IPS-15b (cell line): Measurements from ENCODE around the gene ZSCAN18.

Experiments
- H3K27me3 ChIP-seq: one replicate; pipeline ENCODE4 v1.6.1; 2013; ENCODE audit warnings: low read length; ENCODE audit not compliant: control insufficient read depth, insufficient read depth
- H3K36me3 ChIP-seq: one replicate; pipeline ENCODE4 v1.6.1; 2013; ENCODE audit warnings: low read length; ENCODE audit not compliant: control insufficient read depth, insufficient read depth
- H3K4me1 ChIP-seq: one replicate; pipeline ENCODE4 v1.6.1; 2013; ENCODE audit warnings: mild to moderate bottlenecking, low read length; ENCODE audit not compliant: control insufficient read depth, insufficient read depth
- H3K4me3 ChIP-seq: one replicate; pipeline ENCODE4 v1.5.1; 2013; ENCODE audit warnings: low read depth, low read length
- H3K9ac ChIP-seq: one replicate; pipeline ENCODE4 v1.6.1; 2013; ENCODE audit warnings: low read depth, mild to moderate bottlenecking, low read length
- H3K9me3 ChIP-seq: one replicate; pipeline ENCODE4 v1.6.1; 2013; ENCODE audit warnings: mild to moderate bottlenecking, low read length; ENCODE audit not compliant: control insufficient read depth, insufficient read depth

Gene ZSCAN18

GRCh38 chr19:58083021-58083420 is 15.0 kb downstream of the ZSCAN18 start:
- Histone ChIP-seq H3K9me3 (no peaks in the 10 kb centered on the region), H3K36me3 (peaks cover 15% of the 10 kb centered on the region), H3K27me3 (no peaks in the 10 kb centered on the region), H3K9ac (no peak overlapping the region), H3K4me3 (no peak overlapping the region), H3K4me1 (no peaks in the 10 kb centered on the region)

DNA sequence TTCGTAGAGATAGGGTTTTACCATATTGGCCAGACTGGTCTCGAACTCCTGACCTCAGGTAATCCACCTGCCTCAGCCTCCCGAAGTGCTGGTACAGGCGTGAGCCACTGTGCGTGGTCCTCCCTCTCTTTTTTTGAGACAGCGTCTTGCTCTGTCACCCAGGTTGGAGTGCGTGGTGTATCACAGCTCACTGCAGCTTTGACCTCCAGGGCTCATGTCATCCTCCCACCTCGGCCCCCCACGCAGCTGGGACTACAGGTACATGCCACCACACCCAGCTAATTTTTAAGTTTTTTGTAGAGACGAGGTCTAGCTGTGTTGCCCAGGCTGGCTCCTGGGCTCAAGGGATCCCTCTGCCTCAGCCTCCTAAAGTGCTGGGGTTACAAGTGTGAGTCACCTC is 18.2 kb downstream of the ZSCAN18 start:
- Histone ChIP-seq H3K4me1 (no peaks in the 10 kb centered on the region), H3K9ac (no peak overlapping the region), H3K27me3 (no peaks in the 10 kb centered on the region), H3K9me3 (peaks cover 5% of the 10 kb centered on the region), H3K36me3 (peaks cover 5% of the 10 kb centered on the region), H3K4me3 (no peak overlapping the region)

GRCh38 chr19:58067240-58067912 is 30.7 kb downstream of the ZSCAN18 start:
- Histone ChIP-seq H3K9ac (no peak overlapping the region), H3K4me3 (peak overlapping the region; percentile 2), H3K36me3 (peaks cover 11% of the 10 kb centered on the region), H3K27me3 (no peaks in the 10 kb centered on the region), H3K9me3 (peaks cover 29% of the 10 kb centered on the region), H3K4me1 (no peaks in the 10 kb centered on the region)

DNA sequence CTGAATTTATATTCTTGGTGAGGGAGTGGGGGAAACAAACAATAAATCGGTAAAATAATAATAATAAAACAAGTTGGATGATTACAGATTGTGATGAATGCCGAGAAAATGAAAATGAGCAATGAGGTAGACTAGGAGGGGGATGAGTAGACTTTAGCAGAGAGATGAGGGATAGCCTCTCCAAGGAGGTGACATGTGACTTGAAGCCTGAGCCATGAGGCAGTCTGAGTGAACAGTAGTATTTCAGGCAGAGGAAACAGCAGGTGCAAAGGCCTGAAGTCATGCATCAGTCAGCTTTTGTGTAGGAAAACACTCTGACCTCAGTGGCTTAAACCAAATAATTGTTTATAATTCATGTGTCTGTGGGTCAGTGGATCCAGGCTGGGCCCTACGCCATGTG is 34.3 kb downstream of the ZSCAN18 start:
- peaks cover 13% of the 10 kb centered on the region for H3K36me3 ChIP-seq

DNA sequence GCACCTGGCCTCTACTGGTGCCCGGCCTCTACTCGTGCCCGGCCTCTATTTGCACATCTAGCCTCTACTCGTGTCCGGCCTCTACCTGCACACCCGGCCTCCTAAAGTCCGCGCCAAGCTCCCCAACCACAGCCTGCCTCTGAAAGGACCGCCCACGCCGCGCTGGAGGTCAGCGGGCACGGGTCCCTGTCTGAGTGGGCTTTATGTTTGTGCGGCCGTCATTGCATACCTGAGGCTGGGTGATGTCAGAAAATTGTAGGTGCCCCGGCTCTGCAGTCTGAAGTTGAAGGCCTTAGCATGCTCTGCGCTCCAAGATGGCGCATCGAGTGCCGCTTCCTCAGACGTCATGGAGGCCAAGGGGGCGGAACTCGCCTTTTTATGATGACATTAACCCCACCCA is 37.8 kb downstream of the ZSCAN18 start:
- H3K4me1 ChIP-seq = peaks cover 6% of the 10 kb centered on the region

More for the DNA sequence above, 34.3 kb downstream of the ZSCAN18 start:
- Histone ChIP-seq H3K4me3 (no peak overlapping the region), H3K4me1 (peaks cover 1% of the 10 kb centered on the region), H3K9ac (no peak overlapping the region), H3K27me3 (no peaks in the 10 kb centered on the region), H3K9me3 (peaks cover 19% of the 10 kb centered on the region)

DNA sequence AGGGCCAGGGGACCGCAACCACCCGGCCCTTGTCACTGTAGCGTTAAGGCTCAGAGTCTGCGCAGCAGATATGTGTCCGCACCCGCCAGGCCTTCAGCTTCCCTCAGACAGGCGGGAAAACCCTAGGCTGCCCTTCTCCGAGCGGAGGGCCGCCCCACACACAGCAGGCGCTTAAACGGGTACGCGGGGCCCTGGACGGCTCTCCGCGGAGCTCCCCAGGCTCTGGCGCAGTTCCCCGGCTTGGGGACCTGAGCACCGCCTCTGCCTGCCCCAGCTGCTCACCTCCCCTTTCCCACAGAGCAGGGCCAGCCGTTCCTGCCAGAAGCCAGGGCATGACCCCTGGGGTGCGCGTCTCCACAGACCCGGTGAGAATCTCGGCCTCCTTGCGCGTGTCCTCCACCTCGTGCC is 38.4 kb downstream of the ZSCAN18 start:
- peak overlapping the region; percentile 37 for H3K9ac ChIP-seq
- peak overlapping the region; percentile 67 for H3K4me3 ChIP-seq
- no peaks in the 10 kb centered on the region for H3K9me3 ChIP-seq
- H3K4me1 ChIP-seq = peaks cover 6% of the 10 kb centered on the region
- peaks cover 2% of the 10 kb centered on the region for H3K36me3 ChIP-seq
- H3K27me3 ChIP-seq = no peaks in the 10 kb centered on the region

More for the DNA sequence above, 37.8 kb downstream of the ZSCAN18 start:
- no peak overlapping the region for H3K9ac ChIP-seq
- H3K27me3 ChIP-seq = no peaks in the 10 kb centered on the region
- no peaks in the 10 kb centered on the region for H3K9me3 ChIP-seq
- H3K4me3 ChIP-seq = no peak overlapping the region
- H3K36me3 ChIP-seq = peaks cover 2% of the 10 kb centered on the region

DNA sequence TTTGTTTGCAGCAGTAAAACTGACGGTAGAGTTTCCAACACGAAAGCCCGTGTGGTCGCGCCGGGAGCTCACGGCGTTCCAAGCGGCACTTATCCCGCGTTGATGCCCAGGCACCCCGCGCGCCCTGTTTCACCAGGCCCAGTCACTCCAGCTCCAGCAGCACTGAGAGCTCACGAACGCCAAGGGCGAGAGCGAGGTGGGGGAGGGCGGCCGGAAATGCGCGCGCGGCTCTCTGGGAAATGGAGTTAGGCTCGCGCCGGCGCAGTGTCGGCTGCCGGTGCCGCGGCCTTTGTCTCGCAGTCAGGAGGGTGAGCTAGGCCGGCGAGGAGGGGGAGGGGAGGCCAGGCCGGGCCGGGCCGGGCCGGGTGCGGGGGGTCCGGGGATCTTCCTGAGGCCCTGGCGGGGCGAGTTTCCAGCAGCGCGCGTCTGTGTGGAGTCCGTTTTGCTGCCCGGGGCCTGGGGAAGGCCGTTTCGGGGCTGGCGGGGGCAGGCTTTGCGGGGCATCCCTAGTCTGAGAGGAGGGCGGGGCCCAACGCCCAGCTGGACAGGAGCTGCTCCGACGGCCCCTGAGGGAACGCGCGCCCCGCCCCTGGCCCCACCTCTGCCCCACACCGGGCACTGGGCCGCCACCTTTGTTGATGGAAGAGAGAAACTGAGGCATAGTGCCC is 38.9 kb downstream of the ZSCAN18 start, which contains the start of gene ZNF135:
ZNF135 (plus strand) TSS at position 280 of the 668 bp plus-strand sequence. CDS start 721 bp downstream, outside the sequence.
- H3K9me3 ChIP-seq = peaks cover 3% of the 10 kb centered on the region
- H3K4me3 ChIP-seq = peak within 1 kb of the TSS; percentile 67
- H3K27me3 ChIP-seq = no peaks in the 10 kb centered on the region
- peak within 1 kb of the TSS; percentile 37 for H3K9ac ChIP-seq
- peaks cover 2% of the 10 kb centered on the region for H3K36me3 ChIP-seq
- peaks cover 6% of the 10 kb centered on the region for H3K4me1 ChIP-seq

DNA sequence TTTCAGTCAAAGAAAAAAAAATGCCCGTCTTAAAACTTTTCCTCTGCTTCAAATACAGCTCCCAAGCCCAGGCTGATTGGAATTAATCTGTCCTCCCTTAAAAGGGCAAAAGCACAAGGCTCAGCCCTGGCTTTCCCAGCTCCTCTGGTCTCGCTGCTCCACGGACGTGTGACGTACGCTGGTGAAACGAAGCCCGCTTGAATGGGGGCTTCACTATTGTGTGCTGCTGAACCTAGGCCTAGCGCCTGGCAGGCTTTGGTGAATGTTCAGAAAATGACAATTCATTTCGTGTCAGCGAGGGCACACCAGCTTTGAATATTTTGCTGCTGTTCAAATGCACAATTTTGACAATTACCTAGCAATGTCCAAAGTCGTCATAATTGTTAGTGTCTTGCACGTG is 39.6 kb downstream of the ZSCAN18 start:
- Histone ChIP-seq H3K4me3 (peak overlapping the region; percentile 67), H3K9ac (peak overlapping the region; percentile 17), H3K9me3 (peaks cover 3% of the 10 kb centered on the region), H3K27me3 (no peaks in the 10 kb centered on the region), H3K4me1 (peaks cover 6% of the 10 kb centered on the region), H3K36me3 (peaks cover 2% of the 10 kb centered on the region)

DNA sequence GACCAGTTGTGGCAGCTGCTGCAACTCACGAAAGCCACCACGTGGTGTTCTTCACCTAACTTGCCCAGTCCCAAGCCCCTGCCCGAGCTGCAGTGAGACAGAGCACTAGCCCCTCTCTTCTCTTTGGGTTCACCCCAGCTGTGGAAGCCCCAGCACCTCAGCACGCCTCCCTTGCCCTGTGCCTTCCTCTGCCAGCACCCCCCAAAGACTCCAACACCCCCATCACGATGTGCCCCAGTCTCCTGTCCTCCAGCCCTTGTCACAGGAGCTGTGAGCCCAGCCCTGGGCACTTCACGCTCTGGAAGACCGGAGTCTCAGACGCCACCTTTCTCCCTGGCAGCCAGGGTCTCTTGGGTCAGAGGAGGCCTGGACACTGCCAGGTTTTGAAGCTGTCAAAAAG is 41.2 kb downstream of the ZSCAN18 start:
- peaks cover 3% of the 10 kb centered on the region for H3K9me3 ChIP-seq
- no peak overlapping the region for H3K9ac ChIP-seq
- no peak overlapping the region for H3K4me3 ChIP-seq
- peaks cover 6% of the 10 kb centered on the region for H3K4me1 ChIP-seq
- no peaks in the 10 kb centered on the region for H3K27me3 ChIP-seq
- H3K36me3 ChIP-seq = peaks cover 2% of the 10 kb centered on the region

GRCh38 chr19:58056261-58056660 is 41.8 kb downstream of the ZSCAN18 start:
- Histone ChIP-seq H3K36me3 (peaks cover 2% of the 10 kb centered on the region), H3K9ac (no peak overlapping the region), H3K4me3 (no peak overlapping the region), H3K4me1 (peaks cover 6% of the 10 kb centered on the region), H3K9me3 (peaks cover 3% of the 10 kb centered on the region), H3K27me3 (no peaks in the 10 kb centered on the region)

DNA sequence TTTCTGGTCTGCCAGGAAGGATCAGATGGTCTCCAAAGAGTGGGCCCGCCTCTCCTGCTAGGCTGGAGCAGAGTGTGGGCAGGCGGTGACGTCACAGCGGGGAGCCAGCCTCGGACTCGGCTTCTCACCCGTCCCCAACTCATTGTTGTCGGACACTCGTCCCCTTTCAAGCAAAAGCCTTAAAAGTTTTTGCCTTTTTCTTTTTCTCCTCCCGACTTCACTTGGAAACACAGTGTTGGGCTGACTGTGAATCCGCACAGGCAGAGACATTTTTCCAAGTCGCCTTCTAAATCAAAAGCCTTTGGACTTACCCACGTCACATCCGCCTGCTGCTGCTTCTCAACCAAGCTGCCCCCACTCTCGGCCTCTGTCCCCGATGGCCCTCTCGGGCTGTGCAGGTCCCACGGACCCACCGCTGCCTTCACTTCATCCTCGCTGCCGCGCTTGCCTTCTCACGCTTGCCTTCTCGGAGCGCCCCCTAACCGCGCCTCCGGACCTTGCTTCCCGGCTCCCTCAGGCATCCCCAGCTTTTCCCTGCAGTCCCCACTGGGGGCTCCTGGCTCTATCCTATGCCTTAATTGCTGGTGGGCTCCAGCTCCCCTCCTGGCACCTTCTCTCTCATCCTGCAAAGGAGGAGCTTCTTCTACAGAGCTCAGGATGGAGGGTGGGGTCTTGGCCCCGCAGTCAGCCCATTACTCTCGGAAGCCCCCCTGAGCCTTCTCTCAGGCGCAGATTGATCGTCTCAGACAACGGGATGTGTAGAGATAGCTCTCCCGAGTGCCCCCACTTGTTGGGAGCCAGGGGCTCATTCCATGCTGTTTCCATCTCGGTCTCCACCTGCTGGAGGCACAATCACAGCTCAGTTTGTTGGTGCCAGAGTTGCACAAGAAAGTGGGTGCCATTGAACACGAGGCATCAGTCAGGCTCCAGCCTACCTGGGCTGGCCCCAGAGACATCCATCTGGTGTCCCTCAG is 42.8 kb downstream of the ZSCAN18 start:
- no peaks in the 10 kb centered on the region for H3K36me3 ChIP-seq

More for the DNA sequence above, 42.8 kb downstream of the ZSCAN18 start:
- Histone ChIP-seq H3K9ac (no peak overlapping the region), H3K4me3 (no peak overlapping the region), H3K27me3 (no peaks in the 10 kb centered on the region), H3K9me3 (peaks cover 3% of the 10 kb centered on the region), H3K4me1 (peaks cover 6% of the 10 kb centered on the region)
